NCI-H2171 treated with DMSO at 0.1 percent for 48 hours (cell line): ENCODE data around the gene PEX11G.

Experiments used
- DNase-seq: peaks from one replicate; lab custom pipeline; 2025; lab: John Stamatoyannopoulos, UW

Gene PEX11G

GRCh38 chr19:7494416-7495098 lies 5.7 kb upstream of the PEX11G start:
- no peak for DNase-seq

- no peak for DNase-seq
These were observed 3.7 kb upstream of the PEX11G start for GRCh38 chr19:7492558-7492957.

GRCh38 chr19:7492142-7492541 lies 3.3 kb upstream of the PEX11G start:
- no peak for DNase-seq

GRCh38 chr19:7489609-7490044 lies 792 bp upstream of the PEX11G start:
- no peak for DNase-seq

GRCh38 chr19:7486923-7487322 lies 1.9 kb downstream of the PEX11G start:
- peak; percentile 20 for DNase-seq

- no peak for DNase-seq
These were observed 5.1 kb downstream of the PEX11G start for GRCh38 chr19:7483720-7484201.

- DNase-seq, result peak; percentile 81
These were observed 6.0 kb downstream of the PEX11G start for GRCh38 chr19:7482584-7483439.

- no peak for DNase-seq
These were observed 7.9 kb downstream of the PEX11G start for GRCh38 chr19:7480970-7481255.

- no peak for DNase-seq
These were observed 8.4 kb downstream of the PEX11G start for GRCh38 chr19:7480222-7480969.

GRCh38 chr19:7478843-7479227 lies 10.0 kb downstream of the PEX11G start:
- no peak for DNase-seq

- DNase-seq, result no peak
These were observed 10.5 kb downstream of the PEX11G start for GRCh38 chr19:7478173-7478842.

GRCh38 chr19:7477758-7478157 lies 11.1 kb downstream of the PEX11G start:
- DNase-seq, result no peak

GRCh38 chr19:7476777-7477494 lies 11.9 kb downstream of the PEX11G start:
- no peak for DNase-seq

- DNase-seq, result no peak
These were observed 12.6 kb downstream of the PEX11G start for GRCh38 chr19:7476241-7476640.

GRCh38 chr19:7475665-7476064 lies 13.2 kb downstream of the PEX11G start:
- DNase-seq, result no peak

- no peak for DNase-seq
These were observed 16.9 kb downstream of the PEX11G start for GRCh38 chr19:7471696-7472615.

- DNase-seq, result no peak
These were observed 18.1 kb downstream of the PEX11G start for GRCh38 chr19:7470540-7471305.

GRCh38 chr19:7469669-7470285 lies 19.1 kb downstream of the PEX11G start:
- no peak for DNase-seq

GRCh38 chr19:7468840-7469239 lies 20.0 kb downstream of the PEX11G start:
- DNase-seq, result no peak
